Measurements from ENCODE around the gene CCDC188. TPM values are rescaled to one million over a fixed set of nuclear protein-coding genes. Genes with fewer than 3 reads are reported as not detected.

Gene CCDC188
- total RNA-seq, 1 donor from 2014 or later, result not detected

- DNase-seq, result no peak
Observed at GRCh38 chr22:20184501-20185165, 33.8 kb upstream of the CCDC188 start.

GRCh38 chr22:20183823-20184222, 33.0 kb upstream of the CCDC188 start:
- DNase-seq, result no peak

GRCh38 chr22:20183101-20183500, 32.2 kb upstream of the CCDC188 start:
- DNase-seq, result no peak

- DNase-seq, result no peak
Observed at GRCh38 chr22:20182365-20182764, 31.5 kb upstream of the CCDC188 start.

- DNase-seq, result no peak
Observed at GRCh38 chr22:20181884-20182236, 31.0 kb upstream of the CCDC188 start.

GRCh38 chr22:20181194-20181883, 30.5 kb upstream of the CCDC188 start:
- no peak for DNase-seq

- DNase-seq, result no peak
Observed at GRCh38 chr22:20180640-20181039, 29.8 kb upstream of the CCDC188 start.

- DNase-seq, result no peak
Observed at GRCh38 chr22:20180245-20180630, 29.4 kb upstream of the CCDC188 start.

GRCh38 chr22:20179455-20180244, 28.8 kb upstream of the CCDC188 start:
- DNase-seq, result no peak

- DNase-seq, result no peak
Observed at GRCh38 chr22:20178915-20179227, 28.0 kb upstream of the CCDC188 start.

- DNase-seq, result no peak
Observed at GRCh38 chr22:20178075-20178914, 27.4 kb upstream of the CCDC188 start.

- no peak for DNase-seq
Observed at GRCh38 chr22:20177217-20177911, 26.5 kb upstream of the CCDC188 start.

GRCh38 chr22:20176421-20177085, 25.7 kb upstream of the CCDC188 start:
- DNase-seq, result no peak

GRCh38 chr22:20175597-20175900, 24.7 kb upstream of the CCDC188 start:
- DNase-seq, result no peak

- DNase-seq, result no peak
Observed at GRCh38 chr22:20174785-20175596, 24.1 kb upstream of the CCDC188 start.

- DNase-seq, result no peak
Observed at GRCh38 chr22:20173772-20174171, 22.9 kb upstream of the CCDC188 start.

GRCh38 chr22:20173246-20173645, 22.4 kb upstream of the CCDC188 start:
- DNase-seq, result no peak

GRCh38 chr22:20172141-20172613, 21.3 kb upstream of the CCDC188 start:
- DNase-seq, result no peak

GRCh38 chr22:20171288-20172140, 20.7 kb upstream of the CCDC188 start:
- no peak for DNase-seq

- DNase-seq, result no peak
Observed at GRCh38 chr22:20170170-20170569, 19.3 kb upstream of the CCDC188 start.

All from occipital lobe (tissue), 2 donors.